ENCODE measurements around the gene MIEF2. TPM values are rescaled to one million over a fixed set of nuclear protein-coding genes. Genes with fewer than 3 reads are reported as not detected.

MIEF2 gene
- total and polyA plus RNA-seq, 2 donors (not counting 3 experiments of a cell fraction or from before 2014, with no cell fraction given) = 8.3 to 22.7 TPM

GRCh38 chr17:18238299-18238698 is 22.2 kb upstream of the MIEF2 start:
- intact Hi-C loops (cut with micrococcal nuclease) (no loop called here), dilution Hi-C loops (cut with MboI; ENCODE audit: extremely low pct_ligation_motif_present, low sequenced_read_pairs) (no loop called here)
- no peak overlapping the region for H2AFZ ChIP-seq (ENCODE audit: low read depth, low read length)
- BruUV-seq (replicated peaks) = no TSS peak
- H4K20me1 ChIP-seq (replicated peaks; ENCODE audit: control insufficient read depth, extremely low read depth, insufficient read depth, low read length) = no peaks in the 10 kb centered on the region
- H3K9me3 ChIP-seq (replicated peaks; ENCODE audit: control insufficient read depth, insufficient read depth, low read length) = no peaks in the 10 kb centered on the region
- H3K4me3 ChIP-seq (replicated peaks in 1 of 3; ENCODE audit: insufficient read depth in 1 of 3, low read depth in 1 of 3, low read length in 3 of 3) = no peak overlapping the region
- no peaks in the 10 kb centered on the region for H3K27me3 ChIP-seq (ENCODE audit: control insufficient read depth in 2 of 2, insufficient read depth in 2 of 2, low read length in 2 of 2)
- H3K79me2 ChIP-seq (ENCODE audit: control insufficient read depth, insufficient read depth, low read length) = no peaks in the 10 kb centered on the region
- peaks cover 8 to 57% of the 10 kb centered on the region in 2 experiments for H3K36me3 ChIP-seq (ENCODE audit: control insufficient read depth in 2 of 2, extremely low read depth in 1 of 2, insufficient read depth in 2 of 2, low read length in 2 of 2)
- no peak for DNase-seq (ENCODE audit: low read depth, low spot score)
- peaks cover 13% of the 10 kb centered on the region for H3K4me1 ChIP-seq (ENCODE audit: control insufficient read depth, extremely low read depth, insufficient read depth, low read length)
- H3K9me1 ChIP-seq (replicated peaks; ENCODE audit: control insufficient read depth, extremely low read depth, insufficient read depth, low read length) = no peaks in the 10 kb centered on the region
- no peak overlapping the region for H3K4me2 ChIP-seq (ENCODE audit: insufficient read depth, low read length)
- no peak for TF ChIP-seq POLR2A (IDR thresholded peaks at IDR 0.05; ENCODE audit: low read depth, low read length)
- no peak for TF ChIP-seq CTCF (IDR thresholded peaks at IDR 0.05; ENCODE audit: extremely low read depth in 1 of 2, insufficient read depth in 1 of 2, low read depth in 1 of 2, low read length in 2 of 2)
- no peak for TF ChIP-seq GATA2 (IDR thresholded peaks at IDR 0.05; ENCODE audit: insufficient read depth, insufficient read length, low read depth, low read length)
- TF ChIP-seq POLR2AphosphoS5 (IDR thresholded peaks at IDR 0.05; ENCODE audit: insufficient read depth, low read depth, low read length) = no peak
- TF ChIP-seq JUN (IDR thresholded peaks at IDR 0.05; ENCODE audit: borderline replicate concordance, insufficient read depth, insufficient read length, low read depth) = no peak
- no peak for TF ChIP-seq FOS (IDR thresholded peaks at IDR 0.05; ENCODE audit: borderline replicate concordance, insufficient read depth, low read length)
- TF ChIP-seq MAX (IDR thresholded peaks at IDR 0.05; ENCODE audit: insufficient read depth, insufficient read length) = no peak
- no peak for TF ChIP-seq MYC (IDR thresholded peaks at IDR 0.05; ENCODE audit: low read depth, low read length)
- TF ChIP-seq EZH2 (IDR thresholded peaks at IDR 0.05; ENCODE audit: borderline replicate concordance, low read depth, low read length, severe bottlenecking) = no peak
- no peak overlapping the region for H3K27ac ChIP-seq (ENCODE audit: insufficient read depth, low read depth, low read length)
- no peak overlapping the region for H3K9ac ChIP-seq (replicated peaks; ENCODE audit: extremely low read depth, insufficient read depth, low read length)
- CTCF ChIA-PET = interaction anchor here (0.7 to 1.1 kb wide), 2 partner anchors 9 to 10 kb away, joined by 3 read pairs; no protein-coding TSS in a partner anchor
- no peak for FAIRE-seq
- POLR2A ChIA-PET = no interaction called here
